Spleen (tissue), 11 donors: ENCODE measurements around the gene GPATCH1. TPM values are rescaled to one million over a fixed set of nuclear protein-coding genes. Genes with fewer than 3 reads are reported as not detected.

Experiments used
- DNase-seq: peaks from one replicate; pipeline ENCODE4 v3.0.0-alpha.2; 2020
- H3K27ac ChIP-seq, 8 donors: fragments of 200-600 bp; sonication (generic) in 7 of 8; 1 replicate in 4 of 8; 2 replicates in 4 of 8; pipeline versions ENCODE4 v1.5.0 to v1.8.0; 2016 to 2021; ENCODE audit warnings: inconsistent platforms in 4 of 8, mild to moderate bottlenecking in 4 of 8, moderate library complexity in 1 of 8
- H3K27me3 ChIP-seq, 7 donors: fragments of 200-600 bp; sonication (generic) in 6 of 7; replicated peaks in 1 of 7; 1 replicate in 4 of 7; 2 replicates in 3 of 7; pipeline versions ENCODE4 v1.5.0 to v1.8.0; 2016 to 2021; ENCODE audit warnings: inconsistent platforms in 3 of 7, mild to moderate bottlenecking in 1 of 7
- H3K36me3 ChIP-seq, 6 donors: fragments of 200-600 bp; sonication (generic) in 5 of 6; 1 replicate in 4 of 6; 2 replicates in 2 of 6; pipeline versions ENCODE4 v1.5.0 to v1.8.0; 2016 to 2021; ENCODE audit warnings: inconsistent platforms in 2 of 6
- H3K4me1 ChIP-seq, 6 donors: fragments of 200-600 bp; sonication (generic) in 5 of 6; 1 replicate in 3 of 6; 2 replicates in 3 of 6; pipeline versions ENCODE4 v1.5.0 to v1.8.0; 2016 to 2021; ENCODE audit warnings: inconsistent platforms in 3 of 6
- H3K4me3 ChIP-seq, 8 donors: fragments of 200-600 bp; sonication (generic) in 7 of 8; 1 replicate in 4 of 8; 2 replicates in 4 of 8; pipeline versions ENCODE4 v1.5.0 to v1.8.0; 2016 to 2021; ENCODE audit warnings: inconsistent platforms in 4 of 8, mild to moderate bottlenecking in 4 of 8, moderate library complexity in 2 of 8
- H3K9me3 ChIP-seq, 8 donors: fragments of 200-600 bp; sonication (generic) in 7 of 8; 1 replicate in 4 of 8; 2 replicates in 4 of 8; pipeline versions ENCODE4 v1.5.0 to v1.8.0; 2016 to 2021; ENCODE audit warnings: inconsistent platforms in 4 of 8
- POLR2A ChIP-seq, 3 donors: fragments of 450-650 bp; IDR thresholded peaks; one replicate each; pipeline ENCODE4 v1.5.1; 2017; ENCODE audit warnings: antibody characterized with exemption in 3 of 3, mild to moderate bottlenecking in 1 of 3
- POLR2AphosphoS5 ChIP-seq, 3 donors: sonication (generic); formaldehyde crosslinking; IDR thresholded peaks; one replicate each; pipeline ENCODE4 v1.5.1; 2017; ENCODE audit warnings: antibody characterized with exemption in 3 of 3
- WGBS, 5 donors: extraction: QIAGEN DNeasy Blood & Tissue Kit in 3 of 5; methylation state at CpG; one replicate each; pipeline versions ENCODE4 v1.1.5 to v1.1.7; 2013 to 2018; 5-methylcytosine and 5-hydroxymethylcytosine counted together
- intact Hi-C: fragments of 100-400 bp; cut with DNase I; formaldehyde crosslinking; loops from one replicate; pipeline ENCODE4 v1.15.0; 2023; ENCODE audit warnings: low total_unique reads
- polyA plus RNA-seq, 3 donors: library from polyadenylated mRNA; stranded (reverse); fragments of 200-250 nt; gene quantifications; one replicate each; pipeline ENCODE4 v1.2.1, GENCODE V29; 2013
- total RNA-seq, 7 donors: library from RNA; depleted of rRNA in 3 of 7; stranded (reverse); fragments of >200 nt in 3 of 7; fragmentation: NEBNext Ultra II Directional in 4 of 7; extraction: Animal tissue kit (Norgen Biotek cat#: 25700) in 4 of 7; gene quantifications; one replicate each; pipeline versions ENCODE4 v1.1.0 to v1.2.1, GENCODE V29; 2016 to 2021
- TF ChIP-seq, protein P1 (sequence below), 11 experiments: fragments of 200-600 bp in 7 of 11; fragments of 450-650 bp in 4 of 11; sonication (generic) in 4 of 11; IDR thresholded peaks in 8 of 11; conservative IDR thresholded peaks in 3 of 11; 1 replicate in 7 of 11; 2 replicates in 4 of 11; pipeline versions ENCODE4 v1.4.0 to v1.8.0; 2016 to 2021; ENCODE audit warnings: antibody characterized with exemption in 11 of 11, inconsistent platforms in 4 of 11, mild to moderate bottlenecking in 1 of 11
- donor health status: healthy with polysubstance abuse.
- donor health status: DM: no; HTN: no; CAD: no; lungs with moderate emphysema.
- donor health status: DM: no; HTN: no; CAD: no.
- donor health status: Bipolar disorder and iron deficiency.
- donor health status: healthy.
- donor health status: DM: no; HTN: no; CAD: no.
- donor health status: DM: yes; HTN: yes; CAD: no.

The GPATCH1 gene
- total and polyA plus RNA-seq, 10 donors, result 3.9 to 12.7 (median 9.4) TPM

DNA sequence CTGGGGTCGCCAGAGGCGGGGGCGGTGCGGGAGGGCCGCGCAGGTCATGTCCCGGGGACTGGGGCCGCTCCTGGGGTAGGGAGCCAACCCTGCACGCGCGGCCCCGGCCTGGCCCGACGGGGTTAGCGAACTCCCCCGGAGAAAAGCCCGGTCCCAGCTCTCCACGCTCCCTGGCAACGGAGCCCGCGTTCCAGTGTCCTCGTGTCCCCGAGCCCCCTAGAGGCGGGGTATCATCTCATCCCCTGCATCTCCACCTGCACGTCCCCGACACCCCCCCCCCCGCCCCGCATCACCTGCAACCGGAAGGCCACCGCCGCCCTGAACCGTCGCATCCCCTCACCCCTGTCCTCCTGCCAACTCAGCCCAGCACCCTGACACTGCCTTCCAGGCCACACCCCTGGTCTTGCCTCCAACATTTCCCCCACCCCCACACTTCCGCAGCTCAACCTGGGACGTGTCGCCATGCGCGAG is 53.6 kb downstream of the GPATCH1 start:
- H3K9me3 ChIP-seq, result peaks cover 0 to 3% (median 0%) of the 10 kb centered on the region in 8 donors
- 14 to 22% (median 21%) methylated on average over 22 to 38 of the region's 38 CpGs for WGBS, 5 donors
- H3K4me3 ChIP-seq, result peak overlapping the region in 1 of 8 donors; percentile 51
- no peak for DNase-seq
- peaks cover 0 to 27% (median 5%) of the 10 kb centered on the region in 7 donors for H3K27me3 ChIP-seq
- peaks cover 0 to 11% (median 1%) of the 10 kb centered on the region in 6 donors for H3K4me1 ChIP-seq
- no peak overlapping the region for H3K27ac ChIP-seq
- intact Hi-C loops, result no loop called here
- H3K36me3 ChIP-seq, result peaks cover 0 to 31% (median 16%) of the 10 kb centered on the region in 6 donors
- TF ChIP-seq POLR2A (IDR thresholded peaks at IDR 0.05) (no peak), POLR2AphosphoS5 (IDR thresholded peaks at IDR 0.05) (no peak)
- TF ChIP-seq, protein P1, sequence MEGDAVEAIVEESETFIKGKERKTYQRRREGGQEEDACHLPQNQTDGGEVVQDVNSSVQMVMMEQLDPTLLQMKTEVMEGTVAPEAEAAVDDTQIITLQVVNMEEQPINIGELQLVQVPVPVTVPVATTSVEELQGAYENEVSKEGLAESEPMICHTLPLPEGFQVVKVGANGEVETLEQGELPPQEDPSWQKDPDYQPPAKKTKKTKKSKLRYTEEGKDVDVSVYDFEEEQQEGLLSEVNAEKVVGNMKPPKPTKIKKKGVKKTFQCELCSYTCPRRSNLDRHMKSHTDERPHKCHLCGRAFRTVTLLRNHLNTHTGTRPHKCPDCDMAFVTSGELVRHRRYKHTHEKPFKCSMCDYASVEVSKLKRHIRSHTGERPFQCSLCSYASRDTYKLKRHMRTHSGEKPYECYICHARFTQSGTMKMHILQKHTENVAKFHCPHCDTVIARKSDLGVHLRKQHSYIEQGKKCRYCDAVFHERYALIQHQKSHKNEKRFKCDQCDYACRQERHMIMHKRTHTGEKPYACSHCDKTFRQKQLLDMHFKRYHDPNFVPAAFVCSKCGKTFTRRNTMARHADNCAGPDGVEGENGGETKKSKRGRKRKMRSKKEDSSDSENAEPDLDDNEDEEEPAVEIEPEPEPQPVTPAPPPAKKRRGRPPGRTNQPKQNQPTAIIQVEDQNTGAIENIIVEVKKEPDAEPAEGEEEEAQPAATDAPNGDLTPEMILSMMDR (IDR thresholded peaks at IDR 0.05 in 8 of 11, conservative IDR thresholded peaks at IDR 0.05 in 3 of 11), result no peak

DNA sequence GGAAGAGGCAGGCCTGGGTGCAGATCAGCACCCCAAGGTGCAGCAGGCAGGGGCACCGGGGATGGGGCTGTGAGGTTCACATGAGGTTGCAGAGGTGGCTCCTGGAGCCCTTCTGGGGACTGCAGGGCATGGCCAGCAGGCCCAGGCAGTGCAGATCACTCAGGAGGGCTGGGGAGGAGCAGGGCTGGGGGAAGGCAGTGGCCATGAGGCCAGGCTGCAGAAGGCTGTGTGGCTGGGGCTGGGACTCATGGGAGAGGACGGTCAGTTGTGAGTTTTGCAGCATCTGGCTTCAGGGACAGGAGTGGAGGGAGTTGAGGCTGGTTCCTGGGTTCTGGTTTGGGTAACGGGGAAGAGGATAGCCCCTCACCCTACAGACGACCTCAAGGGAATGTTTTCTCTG is 58.2 kb downstream of the GPATCH1 start:
- H3K27ac ChIP-seq, result no peak overlapping the region
- peaks cover 5 to 17% (median 7%) of the 10 kb centered on the region in 6 donors for H3K4me1 ChIP-seq
- H3K4me3 ChIP-seq, result no peak overlapping the region
- peaks cover 0 to 3% (median 0%) of the 10 kb centered on the region in 8 donors for H3K9me3 ChIP-seq
- TF ChIP-seq, protein P1 (IDR thresholded peaks at IDR 0.05 in 8 of 11, conservative IDR thresholded peaks at IDR 0.05 in 3 of 11), result no peak
- TF ChIP-seq POLR2AphosphoS5 (IDR thresholded peaks at IDR 0.05) (no peak), POLR2A (IDR thresholded peaks at IDR 0.05) (no peak)
- no peaks in the 10 kb centered on the region for H3K36me3 ChIP-seq
- peaks cover 0 to 38% (median 5%) of the 10 kb centered on the region in 7 donors for H3K27me3 ChIP-seq
- intact Hi-C loops, result no loop called here
- no peak for DNase-seq
- 63 to 78% (median 74%) methylated on average over 4 of the region's 4 CpGs for WGBS, 5 donors

DNA sequence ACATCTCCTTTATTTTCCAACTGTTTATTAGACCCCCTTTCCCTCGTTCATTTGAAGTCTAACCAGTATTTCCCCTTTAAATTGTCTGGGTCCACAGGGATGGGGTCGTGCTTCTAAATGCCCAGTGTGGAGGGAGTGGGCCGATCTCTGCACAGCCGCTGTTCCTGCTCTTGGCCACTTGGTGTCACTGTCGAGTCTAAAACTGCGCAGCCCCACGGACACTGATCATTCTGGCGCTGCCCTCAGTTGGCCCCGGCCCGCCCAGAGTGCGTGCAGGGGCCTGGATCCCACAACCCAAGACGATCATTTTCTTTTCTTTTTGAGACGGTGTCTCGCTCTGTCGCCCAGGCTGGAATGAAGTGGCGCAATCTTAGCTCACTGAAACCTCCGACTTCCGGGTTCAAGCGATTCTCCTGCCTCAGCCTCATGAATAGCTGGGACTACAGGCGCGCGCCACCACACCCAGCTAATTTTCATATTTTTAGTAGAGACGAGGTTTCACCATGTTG is 63.0 kb downstream of the GPATCH1 start:
- Histone ChIP-seq H3K36me3 (no peaks in the 10 kb centered on the region), H3K9me3 (no peaks in the 10 kb centered on the region), H3K4me3 (peak overlapping the region in 1 of 8 donors; percentile 41), H3K4me1 (peaks cover 4 to 12% (median 6%) of the 10 kb centered on the region in 6 donors), H3K27ac (peak overlapping the region in 2 of 8 donors; percentile 42 to 65), H3K27me3 (peaks cover 0 to 11% (median 0%) of the 10 kb centered on the region in 7 donors)
- TF ChIP-seq, protein P1 (IDR thresholded peaks at IDR 0.05 in 8 of 11, conservative IDR thresholded peaks at IDR 0.05 in 3 of 11), result peak; percentile 77 to 94 (median 92)
- TF ChIP-seq POLR2AphosphoS5 (IDR thresholded peaks at IDR 0.05) (peak in 2 of 3 donors; percentile 29 to 33), POLR2A (IDR thresholded peaks at IDR 0.05) (no peak)
- peak; percentile 85 for DNase-seq
- intact Hi-C loops, result loop anchor here (5.0 kb wide), 1 partner anchor 38 kb away; no protein-coding TSS in a partner anchor
- WGBS, 5 donors, result 22 to 30% (median 30%) methylated on average over 23 of the region's 23 CpGs

DNA sequence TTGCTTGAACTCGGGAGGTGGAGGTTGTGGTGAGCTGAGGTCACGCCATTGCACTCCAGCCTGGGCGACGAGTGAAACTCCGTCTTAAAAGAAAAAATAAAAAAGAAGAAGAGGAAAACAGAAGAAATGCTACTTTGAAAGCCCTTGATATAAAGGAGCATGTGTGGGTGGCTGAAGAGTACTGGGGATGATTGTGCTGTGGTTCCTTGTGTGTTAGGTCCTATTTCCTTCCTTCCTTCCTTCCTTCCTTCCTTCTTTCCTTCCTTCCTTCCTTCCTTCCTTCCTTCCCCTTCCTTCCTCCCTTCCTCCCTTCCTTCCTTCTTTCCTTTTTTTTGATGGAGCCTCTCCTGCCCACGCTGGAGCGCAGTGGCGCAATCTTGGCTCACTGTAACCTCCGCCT is 65.2 kb downstream of the GPATCH1 start:
- no peak for DNase-seq
- intact Hi-C loops, result no loop called here
- no peak overlapping the region for H3K27ac ChIP-seq
- no peaks in the 10 kb centered on the region for H3K36me3 ChIP-seq
- H3K9me3 ChIP-seq, result no peaks in the 10 kb centered on the region
- no peak overlapping the region for H3K4me3 ChIP-seq
- WGBS, 5 donors, result 73 to 91% (median 82%) methylated on average over 9 of the region's 9 CpGs
- peaks cover 4 to 12% (median 6%) of the 10 kb centered on the region in 6 donors for H3K4me1 ChIP-seq
- TF ChIP-seq, protein P1 (IDR thresholded peaks at IDR 0.05 in 8 of 11, conservative IDR thresholded peaks at IDR 0.05 in 3 of 11), result no peak
- TF ChIP-seq POLR2AphosphoS5 (IDR thresholded peaks at IDR 0.05), result no peak
- TF ChIP-seq POLR2A (IDR thresholded peaks at IDR 0.05), result no peak
- peaks cover 0 to 11% (median 0%) of the 10 kb centered on the region in 7 donors for H3K27me3 ChIP-seq
